ENCODE measurements around the gene MED15.

The MED15 gene

GRCh38 chr22:20553947-20554741 lies 46.7 kb downstream of the MED15 start:
- Mint-ChIP-seq H3K4me1 (peaks cover 35 to 53% of the 10 kb centered on the region in 2 donors), H3K9me3 (peaks cover 8 to 9% of the 10 kb centered on the region in 2 donors), H3K27me3 (no peaks in the 10 kb centered on the region), H3K36me3 (peaks cover 46 to 63% of the 10 kb centered on the region in 2 donors), H3K27ac (no peak overlapping the region), H3K4me3 (no peak overlapping the region)
- ATAC-seq (replicated peaks) (no peak), DNase-seq (no peak)

DNA sequence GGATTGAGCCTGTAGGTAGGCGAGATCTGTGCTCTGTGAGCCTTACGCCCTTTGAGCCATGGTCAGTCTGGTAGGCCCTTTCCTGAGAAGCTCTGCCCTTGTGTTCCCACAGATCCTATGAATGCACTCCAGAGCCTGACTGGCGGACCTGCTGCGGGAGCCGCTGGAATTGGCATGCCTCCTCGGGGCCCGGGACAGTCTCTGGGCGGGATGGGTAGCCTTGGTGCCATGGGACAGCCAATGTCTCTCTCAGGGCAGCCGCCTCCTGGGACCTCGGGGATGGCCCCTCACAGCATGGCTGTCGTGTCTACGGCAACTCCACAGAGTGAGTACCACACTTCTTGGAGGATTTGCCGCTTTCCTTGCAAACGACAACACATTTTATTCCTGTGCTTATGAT lies 47.4 kb downstream of the MED15 start:
- Mint-ChIP-seq H3K9me3 (peaks cover 9 to 11% of the 10 kb centered on the region in 2 donors), H3K27ac (no peak overlapping the region), H3K4me1 (peaks cover 31 to 46% of the 10 kb centered on the region in 2 donors), H3K4me3 (no peak overlapping the region), H3K36me3 (peaks cover 47 to 69% of the 10 kb centered on the region in 2 donors), H3K27me3 (no peaks in the 10 kb centered on the region)
- no peak for DNase-seq
- no peak for ATAC-seq (replicated peaks)

- peak overlapping the region; percentile 26 for H3K27ac Mint-ChIP-seq
- DNase-seq (no peak), ATAC-seq (replicated peaks) (no peak)
- H3K36me3 Mint-ChIP-seq, result peaks cover 47 to 62% of the 10 kb centered on the region in 2 donors
- H3K4me3 Mint-ChIP-seq, result no peak overlapping the region
- no peaks in the 10 kb centered on the region for H3K27me3 Mint-ChIP-seq
- H3K4me1 Mint-ChIP-seq, result peaks cover 10 to 20% of the 10 kb centered on the region in 2 donors
- peaks cover 9 to 11% of the 10 kb centered on the region in 2 donors for H3K9me3 Mint-ChIP-seq
These were observed 51.1 kb downstream of the MED15 start for GRCh38 chr22:20558534-20558933.

GRCh38 chr22:20559174-20559760 lies 51.9 kb downstream of the MED15 start:
- no peak for DNase-seq
- no peaks in the 10 kb centered on the region for H3K27me3 Mint-ChIP-seq
- no peak overlapping the region for H3K4me3 Mint-ChIP-seq
- H3K4me1 Mint-ChIP-seq, result peaks cover 10 to 20% of the 10 kb centered on the region in 2 donors
- H3K27ac Mint-ChIP-seq, result peak overlapping the region; percentile 53
- peaks cover 9 to 11% of the 10 kb centered on the region in 2 donors for H3K9me3 Mint-ChIP-seq
- peaks cover 46 to 66% of the 10 kb centered on the region in 2 donors for H3K36me3 Mint-ChIP-seq
- ATAC-seq (replicated peaks), result no peak

GRCh38 chr22:20560716-20561115 lies 53.3 kb downstream of the MED15 start:
- DNase-seq (no peak), ATAC-seq (replicated peaks) (no peak)
- Mint-ChIP-seq H3K4me1 (peaks cover 10 to 20% of the 10 kb centered on the region in 2 donors), H3K4me3 (no peak overlapping the region), H3K27ac (peak overlapping the region; percentile 10), H3K27me3 (no peaks in the 10 kb centered on the region), H3K9me3 (peaks cover 9 to 11% of the 10 kb centered on the region in 2 donors), H3K36me3 (peaks cover 52 to 65% of the 10 kb centered on the region in 2 donors)

GRCh38 chr22:20561882-20562281 lies 54.5 kb downstream of the MED15 start:
- Mint-ChIP-seq H3K4me1 (peaks cover 6 to 10% of the 10 kb centered on the region in 2 donors), H3K4me3 (no peak overlapping the region), H3K27me3 (no peaks in the 10 kb centered on the region), H3K27ac (peak overlapping the region; percentile 60), H3K9me3 (peaks cover 9 to 11% of the 10 kb centered on the region in 2 donors), H3K36me3 (peaks cover 47 to 65% of the 10 kb centered on the region in 2 donors)
- DNase-seq (no peak), ATAC-seq (replicated peaks) (no peak)

- no peak overlapping the region for H3K4me3 Mint-ChIP-seq
- H3K4me1 Mint-ChIP-seq, result peaks cover under 1 to 2% of the 10 kb centered on the region in 2 donors
- no peak overlapping the region for H3K27ac Mint-ChIP-seq
- H3K9me3 Mint-ChIP-seq, result peaks cover 9 to 11% of the 10 kb centered on the region in 2 donors
- no peak for DNase-seq
- ATAC-seq (replicated peaks), result no peak
- no peaks in the 10 kb centered on the region for H3K27me3 Mint-ChIP-seq
- H3K36me3 Mint-ChIP-seq, result peaks cover 42 to 65% of the 10 kb centered on the region in 2 donors
These were observed 55.4 kb downstream of the MED15 start for GRCh38 chr22:20562607-20563465.

DNA sequence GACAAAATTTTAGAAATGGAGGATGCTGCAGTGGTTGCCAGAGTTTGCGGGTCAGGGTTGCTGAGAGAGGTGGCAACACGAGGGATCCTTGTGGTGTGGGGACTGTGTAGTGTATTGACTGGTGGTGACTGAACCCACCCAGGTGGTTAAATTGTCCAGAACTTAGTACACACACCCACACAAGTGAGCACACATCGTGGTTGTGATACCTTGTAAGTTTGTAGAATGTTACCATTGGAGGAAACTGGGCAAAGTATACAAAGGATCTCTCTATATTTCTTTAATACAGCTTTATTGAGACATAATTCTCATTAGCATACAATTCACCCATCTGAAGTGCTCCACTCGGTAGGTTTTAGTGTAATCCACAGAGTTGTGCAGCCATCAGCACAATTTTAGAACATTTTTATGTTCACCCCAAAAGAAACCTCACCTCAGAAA lies 56.1 kb downstream of the MED15 start:
- no peak for DNase-seq
- no peak for ATAC-seq (replicated peaks)
- no peak overlapping the region for H3K27ac Mint-ChIP-seq
- H3K4me1 Mint-ChIP-seq, result peaks cover 4% of the 10 kb centered on the region in 2 donors
- H3K4me3 Mint-ChIP-seq, result no peak overlapping the region
- H3K27me3 Mint-ChIP-seq, result no peaks in the 10 kb centered on the region
- peaks cover 40 to 65% of the 10 kb centered on the region in 2 donors for H3K36me3 Mint-ChIP-seq
- peaks cover 8 to 9% of the 10 kb centered on the region in 2 donors for H3K9me3 Mint-ChIP-seq

- no peak overlapping the region for H3K4me3 Mint-ChIP-seq
- H3K4me1 Mint-ChIP-seq, result peaks cover 4 to 8% of the 10 kb centered on the region in 2 donors
- H3K27me3 Mint-ChIP-seq, result no peaks in the 10 kb centered on the region
- ATAC-seq (replicated peaks) (no peak), DNase-seq (no peak)
- peaks cover 38 to 64% of the 10 kb centered on the region in 2 donors for H3K36me3 Mint-ChIP-seq
- H3K9me3 Mint-ChIP-seq, result peaks cover 3 to 4% of the 10 kb centered on the region in 2 donors
- H3K27ac Mint-ChIP-seq, result no peak overlapping the region
These were observed 56.5 kb downstream of the MED15 start for GRCh38 chr22:20563941-20564371.

DNA sequence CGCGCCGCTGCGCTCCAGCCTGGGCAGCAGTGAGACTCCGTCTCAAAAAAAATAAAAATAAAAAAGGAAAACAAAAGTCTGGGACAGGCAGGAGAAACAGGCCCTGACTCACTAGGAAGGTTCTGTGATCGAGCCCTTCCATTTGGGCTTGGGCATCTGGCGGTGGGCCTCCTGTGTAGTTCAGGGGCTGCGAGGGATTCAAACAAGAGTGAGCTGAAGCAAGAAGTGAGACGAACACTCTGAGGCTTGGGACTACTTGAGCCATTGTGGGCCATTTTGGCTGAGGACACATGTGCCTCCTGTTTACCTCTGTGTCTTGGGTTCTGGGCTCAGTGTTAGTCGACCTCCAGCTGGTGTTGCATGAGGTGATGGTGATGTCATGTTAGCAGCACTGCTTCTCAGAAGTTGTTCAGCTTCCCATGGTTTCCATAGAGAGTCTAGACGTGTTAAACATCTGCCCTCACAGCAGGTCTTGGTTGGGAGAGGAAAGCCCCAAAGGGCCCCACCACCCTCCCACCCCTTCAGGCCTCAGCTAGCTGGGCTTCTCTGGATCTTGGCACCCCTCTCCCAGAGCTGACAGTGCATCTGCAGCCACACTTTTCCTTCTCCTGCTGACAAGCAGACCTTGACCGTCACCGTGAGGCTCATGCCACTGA lies 57.8 kb downstream of the MED15 start:
- Mint-ChIP-seq H3K4me1 (peaks cover 4 to 16% of the 10 kb centered on the region in 2 donors), H3K36me3 (peaks cover 33 to 62% of the 10 kb centered on the region in 2 donors)
- ATAC-seq (replicated peaks), result no peak

GRCh38 chr22:20565761-20566160 lies 58.4 kb downstream of the MED15 start:
- ATAC-seq (replicated peaks) (no peak), DNase-seq (no peak)
- no peaks in the 10 kb centered on the region for H3K27me3 Mint-ChIP-seq
- peak overlapping the region; percentile 71 for H3K27ac Mint-ChIP-seq
- peaks cover 29 to 64% of the 10 kb centered on the region in 2 donors for H3K36me3 Mint-ChIP-seq
- H3K4me3 Mint-ChIP-seq, result no peak overlapping the region
- peaks cover 4 to 17% of the 10 kb centered on the region in 2 donors for H3K4me1 Mint-ChIP-seq
- H3K9me3 Mint-ChIP-seq, result no peaks in the 10 kb centered on the region

More for the DNA sequence above, 57.8 kb downstream of the MED15 start:
- no peak for DNase-seq
- H3K27ac Mint-ChIP-seq, result peak overlapping the region; percentile 71
- H3K27me3 Mint-ChIP-seq, result no peaks in the 10 kb centered on the region
- no peak overlapping the region for H3K4me3 Mint-ChIP-seq
- H3K9me3 Mint-ChIP-seq, result no peaks in the 10 kb centered on the region

GRCh38 chr22:20566420-20567260 lies 59.2 kb downstream of the MED15 start:
- no peak for DNase-seq
- Mint-ChIP-seq H3K27me3 (no peaks in the 10 kb centered on the region), H3K9me3 (no peaks in the 10 kb centered on the region), H3K4me1 (peaks cover 6 to 20% of the 10 kb centered on the region in 2 donors), H3K27ac (peak overlapping the region; percentile 65), H3K36me3 (peaks cover 24 to 57% of the 10 kb centered on the region in 2 donors), H3K4me3 (no peak overlapping the region)
- ATAC-seq (replicated peaks), result no peak

- Mint-ChIP-seq H3K27me3 (no peaks in the 10 kb centered on the region), H3K36me3 (peaks cover 27 to 62% of the 10 kb centered on the region in 2 donors), H3K4me1 (peaks cover 6 to 20% of the 10 kb centered on the region in 2 donors), H3K9me3 (no peaks in the 10 kb centered on the region), H3K27ac (no peak overlapping the region), H3K4me3 (no peak overlapping the region)
- ATAC-seq (replicated peaks) (no peak), DNase-seq (no peak)
These were observed 60.0 kb downstream of the MED15 start for GRCh38 chr22:20567371-20567847.
